SH-SY5Y (cell line): ENCODE measurements around the gene ACOT2.

Experiments
- GATA2 ChIP-seq: IDR thresholded peaks from 2 replicates; pipeline ENCODE4 v1.6.1; 2011; ENCODE audit warnings: mild to moderate bottlenecking, low read depth, low read length
- GATA3 ChIP-seq: IDR thresholded peaks from 2 replicates; pipeline ENCODE4 v1.6.1; 2011; ENCODE audit warnings: low read depth, mild to moderate bottlenecking, low read length, moderate library complexity

The ACOT2 gene

GRCh38 chr14:73602994-73603393 lies 34.0 kb downstream of the ACOT2 start:
- TF ChIP-seq GATA3 (no peak), GATA2 (no peak)

- TF ChIP-seq GATA3 (no peak), GATA2 (no peak)
These were observed 37.3 kb downstream of the ACOT2 start for GRCh38 chr14:73606271-73606670.

GRCh38 chr14:73607241-73607640 lies 38.2 kb downstream of the ACOT2 start:
- TF ChIP-seq GATA2: no peak
- no peak for TF ChIP-seq GATA3

GRCh38 chr14:73610687-73611086 lies 41.7 kb downstream of the ACOT2 start:
- TF ChIP-seq GATA2 (no peak), GATA3 (no peak)

- TF ChIP-seq GATA3: no peak
- TF ChIP-seq GATA2: no peak
These were observed 43.5 kb downstream of the ACOT2 start, which contains the start of gene ACOT6 for GRCh38 chr14:73612339-73613045. ACOT6 (plus strand) TSS chr14:73612517; CDS start chr14:73612572, 55 bp downstream.

GRCh38 chr14:73613046-73613383 lies 44.0 kb downstream of the ACOT2 start:
- no peak for TF ChIP-seq GATA3
- TF ChIP-seq GATA2: no peak

GRCh38 chr14:73613419-73613963 lies 44.5 kb downstream of the ACOT2 start:
- TF ChIP-seq GATA3: no peak

- no peak for TF ChIP-seq GATA3
- no peak for TF ChIP-seq GATA2
These were observed 47.8 kb downstream of the ACOT2 start for GRCh38 chr14:73616831-73617230.

- TF ChIP-seq GATA3 (no peak), GATA2 (no peak)
These were observed 50.5 kb downstream of the ACOT2 start for GRCh38 chr14:73619524-73619923.

- TF ChIP-seq GATA2: no peak
- no peak for TF ChIP-seq GATA3
These were observed 51.3 kb downstream of the ACOT2 start for GRCh38 chr14:73620268-73620667.

GRCh38 chr14:73623504-73624054 lies 54.6 kb downstream of the ACOT2 start:
- TF ChIP-seq GATA2: no peak
- no peak for TF ChIP-seq GATA3
